T-helper 1 cell (primary cell): ENCODE measurements around the gene AOAH.

Source experiments
- DNase-seq, 5 donors: peaks; one replicate each; pipeline ENCODE4 v3.0.0-alpha.2; 2012 to 2020
- total RNA-seq, 4 donors: gene quantifications; one replicate each; lab custom pipeline; 2026; lab: John Stamatoyannopoulos, UW

AOAH gene
- 2.4 to 19.8 (median 5.4) reads per million in 4 donors for total RNA-seq

GRCh38 chr7:36723951-36724664 lies at the start of gene AOAH:
AOAH (minus strand) TSS chr7:36724494; CDS start chr7:36724148, 346 bp downstream.
- peak; percentile 12 to 93 (median 48) for DNase-seq

- no peak for DNase-seq
Observed at GRCh38 chr7:36766451-36766850, 42.2 kb upstream of the AOAH start.

- no peak for DNase-seq
Observed at GRCh38 chr7:36765605-36766004, 41.3 kb upstream of the AOAH start.

- DNase-seq = peak in 1 of 5 donors; percentile 38
Observed at GRCh38 chr7:36764929-36765328, 40.6 kb upstream of the AOAH start.

- no peak for DNase-seq
Observed at GRCh38 chr7:36763132-36763816, 39.0 kb upstream of the AOAH start.

- DNase-seq = no peak
Observed at GRCh38 chr7:36762394-36762793, 38.1 kb upstream of the AOAH start.

GRCh38 chr7:36761835-36762234 lies 37.5 kb upstream of the AOAH start:
- no peak for DNase-seq

GRCh38 chr7:36760856-36761762 lies 36.8 kb upstream of the AOAH start:
- DNase-seq = no peak

- no peak for DNase-seq
Observed at GRCh38 chr7:36758879-36759278, 34.6 kb upstream of the AOAH start.

- no peak for DNase-seq
Observed at GRCh38 chr7:36755484-36755883, 31.2 kb upstream of the AOAH start.

GRCh38 chr7:36752026-36752711 lies 27.9 kb upstream of the AOAH start:
- DNase-seq = no peak

- no peak for DNase-seq
Observed at GRCh38 chr7:36750451-36750850, 26.2 kb upstream of the AOAH start.

- DNase-seq = no peak
Observed at GRCh38 chr7:36749282-36749960, 25.1 kb upstream of the AOAH start.

- DNase-seq = peak in 1 of 5 donors; percentile 57
Observed at GRCh38 chr7:36748017-36748487, 23.8 kb upstream of the AOAH start.

- no peak for DNase-seq
Observed at GRCh38 chr7:36747280-36748016, 23.2 kb upstream of the AOAH start.

GRCh38 chr7:36746347-36746746 lies 22.1 kb upstream of the AOAH start:
- DNase-seq = no peak

GRCh38 chr7:36742911-36743775 lies 18.8 kb upstream of the AOAH start:
- DNase-seq = no peak

- DNase-seq = no peak
Observed at GRCh38 chr7:36741866-36742265, 17.6 kb upstream of the AOAH start.

- DNase-seq = no peak
Observed at GRCh38 chr7:36739351-36739750, 15.1 kb upstream of the AOAH start.

GRCh38 chr7:36736899-36737211 lies 12.6 kb upstream of the AOAH start:
- DNase-seq = peak in 1 of 5 donors; percentile 56
